Calu3 (cell line): ENCODE results near the gene CUTA. TPM values are rescaled to one million over a fixed set of nuclear protein-coding genes. Genes with fewer than 3 reads are reported as not detected.

ENCODE experiments used
- BruUV-seq: library from RNA; stranded (reverse); fragments of 400-500 nt; replicated peaks from 2 replicates; lab custom pipeline; 2021; lab: Mats Ljungman, UMichigan
- CTCF ChIA-PET: fragments of 300-600 bp; sonication (Branson Sonifier 250); formaldehyde crosslinking; loops from one replicate; lab custom pipeline; 2022; ENCODE audit warnings: antibody characterized with exemption; lab: Charles Lee
- DNase-seq: peaks from one replicate; pipeline ENCODE4 v3.0.0; 2022
- H3K27ac Mint-ChIP-seq: one replicate; pipeline ENCODE4 v1.8.0; 2022; ENCODE audit warnings: mixed read lengths; ENCODE audit not compliant: unreplicated experiment
- H3K27me3 Mint-ChIP-seq: one replicate; pipeline ENCODE4 v1.8.0; 2022; ENCODE audit warnings: mixed read lengths; ENCODE audit not compliant: unreplicated experiment
- H3K36me3 Mint-ChIP-seq: one replicate; pipeline ENCODE4 v1.8.0; 2022; ENCODE audit warnings: mild to moderate bottlenecking, moderate library complexity, mixed read lengths; ENCODE audit not compliant: insufficient read depth, unreplicated experiment
- H3K4me1 Mint-ChIP-seq: one replicate; pipeline ENCODE4 v1.8.0; 2022; ENCODE audit warnings: mild to moderate bottlenecking, low read depth, mixed read lengths; ENCODE audit not compliant: unreplicated experiment
- H3K4me3 Mint-ChIP-seq: one replicate; pipeline ENCODE4 v1.8.0; 2022; ENCODE audit warnings: mild to moderate bottlenecking, low read depth, moderate library complexity, mixed read lengths; ENCODE audit not compliant: unreplicated experiment
- H3K9me3 Mint-ChIP-seq: one replicate; pipeline ENCODE4 v1.8.0; 2022; ENCODE audit warnings: low read depth, mixed read lengths; ENCODE audit not compliant: unreplicated experiment
- CTCF ChIP-seq: fragments of 200-600 bp; IDR thresholded peaks from one replicate; pipeline ENCODE4 v1.8.0; 2022; ENCODE audit warnings: antibody characterized with exemption; ENCODE audit not compliant: unreplicated experiment
- intact Hi-C: fragments of 100-400 bp; cut with micrococcal nuclease; formaldehyde crosslinking; loops from one replicate; pipeline ENCODE4 v1.10.0; 2022; ENCODE audit not compliant: unreplicated experiment
- total RNA-seq: library from RNA; stranded (reverse); gene quantifications from 2 replicates; pipeline ENCODE4 v1.2.3, GENCODE V29; 2022

The CUTA gene
- total RNA-seq, 1 experiment from 2014 or later, result 172 TPM

- Mint-ChIP-seq H3K4me1 (no peaks in the 10 kb centered on the region), H3K27ac (no peak overlapping the region), H3K36me3 (no peaks in the 10 kb centered on the region), H3K4me3 (no peak overlapping the region), H3K27me3 (no peaks in the 10 kb centered on the region), H3K9me3 (no peaks in the 10 kb centered on the region)
- no peak for DNase-seq
- intact Hi-C loops, result no loop called here
- CTCF ChIA-PET, result interaction anchor here (0.6 to 0.7 kb wide), 2 partner anchors 59 to 1345 kb away, joined by 3 read pairs; no protein-coding TSS in a partner anchor
- no peak for TF ChIP-seq CTCF
- no TSS peak for BruUV-seq
Measured at GRCh38 chr6:33446356-33446755, 28.4 kb upstream of the CUTA start.

GRCh38 chr6:33445119-33445603 is 27.3 kb upstream of the CUTA start:
- Mint-ChIP-seq H3K9me3 (no peaks in the 10 kb centered on the region), H3K4me3 (no peak overlapping the region), H3K27me3 (no peaks in the 10 kb centered on the region), H3K36me3 (no peaks in the 10 kb centered on the region), H3K27ac (no peak overlapping the region), H3K4me1 (no peaks in the 10 kb centered on the region)
- no peak for DNase-seq
- intact Hi-C loops, result no loop called here
- CTCF ChIA-PET, result interaction anchor here (0.7 to 1.0 kb wide), 2 partner anchors 9 to 28 kb away, joined by 3 to 6 read pairs; no protein-coding TSS in a partner anchor
- TF ChIP-seq CTCF, result no peak
- BruUV-seq, result no TSS peak

GRCh38 chr6:33443619-33444504 is 26.0 kb upstream of the CUTA start:
- TF ChIP-seq CTCF, result no peak
- CTCF ChIA-PET, result interaction anchor here (0.5 kb wide), 1 partner anchor 75 kb away, joined by 3 read pairs; no protein-coding TSS in a partner anchor
- Mint-ChIP-seq H3K27ac (no peak overlapping the region), H3K4me1 (no peaks in the 10 kb centered on the region), H3K4me3 (no peak overlapping the region), H3K27me3 (no peaks in the 10 kb centered on the region), H3K36me3 (no peaks in the 10 kb centered on the region), H3K9me3 (no peaks in the 10 kb centered on the region)
- no peak for DNase-seq
- BruUV-seq, result no TSS peak
- intact Hi-C loops, result no loop called here

- TF ChIP-seq CTCF, result no peak
- Mint-ChIP-seq H3K4me1 (no peaks in the 10 kb centered on the region), H3K36me3 (no peaks in the 10 kb centered on the region), H3K27me3 (no peaks in the 10 kb centered on the region), H3K4me3 (no peak overlapping the region), H3K27ac (no peak overlapping the region), H3K9me3 (no peaks in the 10 kb centered on the region)
- intact Hi-C loops, result no loop called here
- CTCF ChIA-PET, result no interaction called here
- no TSS peak for BruUV-seq
- DNase-seq, result no peak
Measured at GRCh38 chr6:33443025-33443424, 25.1 kb upstream of the CUTA start.
